Measurements from ENCODE around the gene DNAJC10. TPM values are rescaled to one million over a fixed set of nuclear protein-coding genes. Genes with fewer than 3 reads are reported as not detected.

Gene DNAJC10
- total and polyA plus RNA-seq, 2 of the 4 experiments (the other 2 are of a cell fraction), result 34.6 to 53.2 TPM

DNA sequence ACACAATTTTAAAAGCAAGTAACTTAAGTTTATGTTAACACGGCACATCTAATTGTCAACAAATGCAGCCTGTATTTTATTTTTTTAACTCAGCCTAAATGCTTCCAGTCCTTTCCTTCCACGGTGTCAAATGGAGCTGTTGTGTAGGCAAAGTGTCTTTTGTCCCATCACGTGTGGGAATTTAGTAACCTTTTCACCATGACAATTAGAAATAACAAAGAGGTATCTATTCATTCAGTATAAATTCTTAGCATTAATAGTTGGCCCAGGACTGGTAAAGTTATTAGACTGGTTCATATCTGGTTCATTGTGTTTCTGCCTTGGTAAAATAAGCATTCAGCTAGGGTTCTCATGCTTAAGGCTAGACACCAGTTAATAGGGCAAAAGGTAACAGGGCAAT lies 102.4 kb downstream of the DNAJC10 start:
- Histone ChIP-seq H3K18ac (ENCODE audit: low read depth, low read length) (no peak overlapping the region), H3K9ac (ENCODE audit: low read depth, low read length) (no peak overlapping the region), H4K91ac (ENCODE audit: insufficient read depth, low read depth, low read length) (no peak overlapping the region), H2AK9ac (replicated peaks; ENCODE audit: low read depth, low read length, poor library complexity) (no peak overlapping the region), H4K20me1 (ENCODE audit: insufficient read depth, low read length) (no peaks in the 10 kb centered on the region), H2AFZ (replicated peaks; ENCODE audit: low read length, poor library complexity) (no peak overlapping the region), H3K14ac (replicated peaks; ENCODE audit: low read depth, low read length) (no peak overlapping the region), H3K4me2 (ENCODE audit: low read depth, low read length) (no peak overlapping the region), H3K79me1 (ENCODE audit: low read depth in 1 of 2, low read length in 2 of 2) (no peaks in the 10 kb centered on the region), H3K9me1 (ENCODE audit: insufficient read depth, low read length) (no peaks in the 10 kb centered on the region), H4K5ac (ENCODE audit: low read depth, low read length) (no peak overlapping the region), H3K23ac (ENCODE audit: low read depth, low read length) (no peak overlapping the region), H2BK20ac (ENCODE audit: low read depth, low read length) (no peak overlapping the region), H3K36me3 (ENCODE audit: control insufficient read depth, insufficient read depth, low read length) (no peaks in the 10 kb centered on the region), H3K27ac (ENCODE audit: insufficient read depth, low read length) (no peak overlapping the region), H2AK5ac (ENCODE audit: low read depth, low read length) (no peak overlapping the region), H3K4me3 (ENCODE audit: insufficient read depth, low read depth, low read length) (no peak overlapping the region), H2BK15ac (ENCODE audit: low read depth, low read length) (no peak overlapping the region), H3K27me3 (ENCODE audit: control insufficient read depth, insufficient read depth, low read length) (peaks cover 8% of the 10 kb centered on the region), H3K4me1 (ENCODE audit: control insufficient read depth, insufficient read depth, low read length) (no peaks in the 10 kb centered on the region), H3K56ac (ENCODE audit: extremely low read depth, insufficient read depth, low read length) (no peak overlapping the region), H2BK5ac (ENCODE audit: low read depth, low read length, poor library complexity, severe bottlenecking) (no peak overlapping the region), H3K4ac (ENCODE audit: low read depth, low read length) (no peak overlapping the region), H4K8ac (ENCODE audit: low read depth in 2 of 2, low read length in 2 of 2) (no peak overlapping the region), H3K9me3 (ENCODE audit: control insufficient read depth, insufficient read depth, low read length) (no peaks in the 10 kb centered on the region), H2BK120ac (ENCODE audit: low read depth, low read length) (no peak overlapping the region)
- POLR2A ChIA-PET (ENCODE audit: unreplicated experiment), result no interaction called here
- WGBS, 2 experiments (ENCODE audit: extremely low coverage in 2 of 2, insufficient read length in 1 of 2), result no CpG with 5 or more reads among the region's 3 CpGs
- DNase-seq, result no peak
- CTCF ChIA-PET, result no interaction called here
- BruUV-seq (replicated peaks), result no TSS peak
- TF ChIP-seq, protein P1, sequence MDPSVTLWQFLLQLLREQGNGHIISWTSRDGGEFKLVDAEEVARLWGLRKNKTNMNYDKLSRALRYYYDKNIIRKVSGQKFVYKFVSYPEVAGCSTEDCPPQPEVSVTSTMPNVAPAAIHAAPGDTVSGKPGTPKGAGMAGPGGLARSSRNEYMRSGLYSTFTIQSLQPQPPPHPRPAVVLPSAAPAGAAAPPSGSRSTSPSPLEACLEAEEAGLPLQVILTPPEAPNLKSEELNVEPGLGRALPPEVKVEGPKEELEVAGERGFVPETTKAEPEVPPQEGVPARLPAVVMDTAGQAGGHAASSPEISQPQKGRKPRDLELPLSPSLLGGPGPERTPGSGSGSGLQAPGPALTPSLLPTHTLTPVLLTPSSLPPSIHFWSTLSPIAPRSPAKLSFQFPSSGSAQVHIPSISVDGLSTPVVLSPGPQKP (IDR thresholded peaks at IDR 0.05; ENCODE audit: borderline replicate concordance, low read depth, low read length), result no peak
- no peak for TF ChIP-seq MAFK (IDR thresholded peaks at IDR 0.05; ENCODE audit: low read depth, low read length)
- no peak for TF ChIP-seq MAZ (IDR thresholded peaks at IDR 0.05; ENCODE audit: borderline replicate concordance, low read depth, low read length)
- TF ChIP-seq, protein P2, sequence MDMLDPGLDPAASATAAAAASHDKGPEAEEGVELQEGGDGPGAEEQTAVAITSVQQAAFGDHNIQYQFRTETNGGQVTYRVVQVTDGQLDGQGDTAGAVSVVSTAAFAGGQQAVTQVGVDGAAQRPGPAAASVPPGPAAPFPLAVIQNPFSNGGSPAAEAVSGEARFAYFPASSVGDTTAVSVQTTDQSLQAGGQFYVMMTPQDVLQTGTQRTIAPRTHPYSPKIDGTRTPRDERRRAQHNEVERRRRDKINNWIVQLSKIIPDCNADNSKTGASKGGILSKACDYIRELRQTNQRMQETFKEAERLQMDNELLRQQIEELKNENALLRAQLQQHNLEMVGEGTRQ (IDR thresholded peaks at IDR 0.05; ENCODE audit: low read depth, low read length), result no peak
- TF ChIP-seq CEBPB (IDR thresholded peaks at IDR 0.05; ENCODE audit: low read depth, low read length), result no peak
- no peak for TF ChIP-seq SMC3 (IDR thresholded peaks at IDR 0.05; ENCODE audit: low read depth, low read length)
- no peak for TF ChIP-seq BHLHE40 (IDR thresholded peaks at IDR 0.05; ENCODE audit: low read depth, low read length)
- no peak for ATAC-seq (ENCODE audit: low read depth)
- dilution Hi-C loops (cut with HindIII; ENCODE audit: low sequenced_read_pairs, unreplicated experiment), result no loop called here
- intact Hi-C loops (cut with micrococcal nuclease), result no loop called here
- in situ Hi-C loops (cut with MboI; ENCODE audit: low sequenced_read_pairs), result no loop called here
